ENCODE results near the gene ANXA11.

ANXA11 gene

DNA sequence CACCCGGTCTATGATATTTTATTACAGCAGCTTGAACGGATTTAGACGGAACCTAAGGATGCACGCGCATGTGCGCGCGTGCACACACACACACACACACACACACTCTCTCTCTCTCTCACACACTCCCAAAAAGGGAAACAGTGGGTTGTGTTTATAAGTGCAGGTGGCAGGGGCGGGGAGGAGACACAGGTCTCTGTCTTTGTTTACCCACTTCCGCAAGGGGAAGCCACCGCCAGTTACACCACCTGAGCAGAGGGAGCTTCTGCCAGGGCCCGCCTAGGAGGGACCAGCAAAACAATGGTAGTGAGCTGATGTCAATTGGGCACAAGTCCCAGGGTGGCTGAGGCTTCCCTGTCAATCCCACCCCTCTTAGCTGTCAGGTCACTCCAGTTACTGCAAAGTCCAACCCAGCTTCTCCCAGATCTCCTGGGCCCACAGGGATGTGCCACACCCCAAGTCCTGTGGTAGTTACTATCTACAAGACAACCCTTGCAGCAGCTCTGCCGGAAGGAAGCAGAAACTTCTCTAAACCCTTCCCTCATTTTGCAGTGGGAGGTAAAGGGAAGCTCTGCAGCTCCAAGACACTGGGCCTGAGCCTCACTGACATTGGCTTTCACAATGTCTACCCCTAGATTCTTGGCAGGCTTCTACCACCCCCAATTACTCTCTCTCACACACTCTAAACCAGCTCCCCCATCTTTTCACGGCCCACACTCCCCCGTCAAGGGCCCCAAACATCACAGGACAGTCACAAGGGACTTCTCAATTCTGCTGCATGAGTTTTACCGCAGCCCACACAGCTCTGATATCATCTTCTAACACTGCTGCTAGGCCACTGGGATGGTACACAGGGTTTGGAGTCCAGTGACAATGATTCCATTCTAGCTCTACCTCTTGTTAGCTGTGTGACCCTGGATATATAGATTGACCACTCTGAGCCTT, 17.6 kb downstream of the ANXA11 start:
- no peak for DNase-seq (ENCODE audit: low read depth)

DNA sequence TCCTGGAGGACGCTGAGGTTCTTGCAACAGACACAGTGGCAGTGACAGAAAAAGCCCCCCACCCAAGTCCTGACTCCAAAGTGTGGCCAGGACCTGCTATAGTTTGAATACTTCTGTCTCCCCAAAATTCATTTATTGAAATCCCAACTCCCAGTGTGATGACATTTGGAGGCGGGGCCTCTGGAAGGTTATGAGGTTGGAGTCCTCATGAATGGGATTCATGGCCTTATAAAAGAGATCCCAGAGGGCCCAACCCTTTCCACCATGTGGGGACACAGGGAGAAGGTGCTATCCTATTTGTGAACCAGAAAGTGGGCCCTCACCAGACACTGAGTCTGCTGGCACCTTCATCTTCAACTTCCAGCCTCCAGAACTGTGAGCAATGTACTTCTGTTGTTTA, 18.3 kb downstream of the ANXA11 start:
- DNase-seq (ENCODE audit: low read depth): no peak

DNA sequence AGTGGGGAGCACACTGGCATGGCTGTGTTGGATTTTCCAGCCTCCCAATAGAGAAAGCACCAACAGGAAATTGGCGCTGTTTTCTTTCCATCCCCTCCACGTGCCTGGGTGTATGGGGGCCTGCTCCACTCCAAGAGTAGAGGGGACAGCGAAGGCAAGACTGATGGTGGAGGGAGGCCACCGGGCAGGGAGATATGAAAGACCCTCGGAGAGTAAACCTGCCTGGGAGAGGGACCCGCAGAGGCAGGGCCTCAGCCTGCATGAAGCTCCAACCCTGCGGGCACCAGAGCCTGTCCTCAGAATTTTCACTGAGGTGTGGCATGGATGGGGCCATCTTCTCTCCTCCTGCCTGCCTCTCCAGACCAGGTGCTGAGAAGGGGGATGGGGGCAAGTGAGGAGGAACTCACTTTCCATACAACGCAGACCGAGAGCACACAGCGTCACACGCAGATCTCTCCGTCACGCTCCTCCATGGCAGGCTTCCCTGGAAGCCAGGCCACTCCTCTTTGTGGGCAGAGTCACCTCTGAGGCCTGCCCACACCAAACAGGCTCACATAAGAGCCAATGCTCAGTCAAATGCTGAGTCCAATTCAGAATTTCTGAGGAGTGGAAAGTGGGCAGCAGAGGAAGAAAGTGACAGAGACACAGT, 18.8 kb downstream of the ANXA11 start:
- peak; percentile 44 for DNase-seq (ENCODE audit: low read depth)

DNA sequence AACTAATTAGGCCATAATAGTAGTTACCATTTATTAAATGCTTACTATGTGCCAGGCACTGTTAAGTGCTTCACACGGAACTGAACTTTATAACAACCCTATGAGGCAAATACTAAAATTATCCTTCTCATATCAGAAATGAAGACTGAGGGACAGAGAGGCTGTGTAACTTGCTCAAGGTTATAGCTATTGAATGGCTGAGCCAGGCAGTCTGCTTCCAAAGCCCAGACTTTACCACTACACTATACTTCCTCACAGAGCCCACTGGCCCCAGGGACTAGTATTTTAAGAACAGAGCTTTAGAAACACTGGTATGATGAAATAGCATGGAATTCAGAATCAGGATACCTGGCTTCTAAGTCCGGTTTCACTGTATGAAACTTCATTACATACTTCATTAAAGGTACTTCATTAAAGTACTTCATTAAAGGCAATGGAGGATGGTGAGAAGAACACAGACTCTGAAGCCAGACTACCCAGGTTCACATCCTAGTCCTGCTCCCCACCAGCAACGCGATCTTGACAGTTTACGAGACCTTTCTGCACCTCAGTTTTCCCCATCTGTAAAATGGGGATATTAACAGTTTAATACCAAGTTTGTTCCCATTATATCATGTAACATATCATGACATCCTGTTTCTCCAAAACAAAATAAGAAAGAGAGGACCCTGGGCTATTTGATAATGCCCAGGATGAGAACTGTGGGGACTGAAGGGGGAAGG, 19.6 kb downstream of the ANXA11 start:
- DNase-seq (ENCODE audit: low read depth): no peak

DNA sequence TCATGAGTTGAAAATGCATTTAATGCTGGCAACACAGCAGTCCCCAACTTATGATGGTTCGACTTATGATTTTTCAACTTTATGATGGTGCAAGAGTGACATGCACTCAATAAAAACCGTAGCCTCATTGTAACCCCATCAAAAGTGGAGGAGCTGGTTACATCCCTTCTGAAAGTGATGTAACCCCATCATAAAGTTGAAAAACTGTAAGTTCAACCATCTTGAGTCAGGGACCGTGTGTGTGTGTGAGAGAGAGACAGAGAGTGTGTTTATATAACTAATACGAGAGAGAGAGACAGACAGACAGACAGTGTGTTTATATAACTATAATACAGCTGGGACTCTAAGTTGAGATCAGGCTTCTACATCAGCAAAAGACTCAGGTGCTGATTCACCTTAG, 21.0 kb downstream of the ANXA11 start:
- no peak for DNase-seq (ENCODE audit: low read depth)

DNA sequence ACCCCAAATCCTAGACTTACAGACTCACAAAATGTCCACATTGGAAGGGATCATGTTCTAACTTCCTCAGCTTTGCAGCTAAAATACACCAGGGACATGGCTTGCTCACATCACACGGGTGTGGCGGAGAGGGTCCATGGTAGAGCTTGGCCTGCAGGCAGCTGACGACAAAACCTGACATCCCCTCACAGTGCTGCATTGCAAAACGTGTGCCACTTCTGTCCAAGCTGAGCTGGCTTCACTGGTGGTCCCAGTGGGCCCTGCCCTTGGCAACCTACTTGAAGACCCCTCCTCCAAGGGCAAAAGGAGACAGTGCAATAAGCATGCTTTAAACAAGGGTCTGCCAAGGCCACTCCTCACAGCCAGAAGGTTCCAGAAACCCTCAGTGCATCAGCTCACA, 21.9 kb downstream of the ANXA11 start:
- DNase-seq (ENCODE audit: low read depth): no peak

DNA sequence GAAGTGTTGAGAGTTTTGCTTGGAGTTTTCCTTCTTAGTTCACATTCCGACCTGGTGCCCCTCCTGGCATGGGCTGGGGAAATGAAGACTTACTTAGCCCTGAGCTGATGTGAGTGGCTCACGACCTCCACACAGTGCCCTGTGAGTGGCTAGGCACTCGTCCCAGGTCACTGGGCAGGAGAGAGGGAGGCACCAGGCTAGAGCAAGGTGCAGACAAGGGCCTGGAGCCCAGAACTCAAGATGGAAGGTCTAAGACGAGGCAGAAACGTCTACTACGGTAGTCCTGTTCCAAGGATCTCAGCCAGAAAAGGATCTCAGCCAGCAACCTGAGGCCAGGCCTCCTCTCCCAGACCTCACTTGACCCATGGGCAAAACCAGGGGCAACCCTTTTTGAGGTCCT, 22.4 kb downstream of the ANXA11 start:
- DNase-seq (ENCODE audit: low read depth): no peak

DNA sequence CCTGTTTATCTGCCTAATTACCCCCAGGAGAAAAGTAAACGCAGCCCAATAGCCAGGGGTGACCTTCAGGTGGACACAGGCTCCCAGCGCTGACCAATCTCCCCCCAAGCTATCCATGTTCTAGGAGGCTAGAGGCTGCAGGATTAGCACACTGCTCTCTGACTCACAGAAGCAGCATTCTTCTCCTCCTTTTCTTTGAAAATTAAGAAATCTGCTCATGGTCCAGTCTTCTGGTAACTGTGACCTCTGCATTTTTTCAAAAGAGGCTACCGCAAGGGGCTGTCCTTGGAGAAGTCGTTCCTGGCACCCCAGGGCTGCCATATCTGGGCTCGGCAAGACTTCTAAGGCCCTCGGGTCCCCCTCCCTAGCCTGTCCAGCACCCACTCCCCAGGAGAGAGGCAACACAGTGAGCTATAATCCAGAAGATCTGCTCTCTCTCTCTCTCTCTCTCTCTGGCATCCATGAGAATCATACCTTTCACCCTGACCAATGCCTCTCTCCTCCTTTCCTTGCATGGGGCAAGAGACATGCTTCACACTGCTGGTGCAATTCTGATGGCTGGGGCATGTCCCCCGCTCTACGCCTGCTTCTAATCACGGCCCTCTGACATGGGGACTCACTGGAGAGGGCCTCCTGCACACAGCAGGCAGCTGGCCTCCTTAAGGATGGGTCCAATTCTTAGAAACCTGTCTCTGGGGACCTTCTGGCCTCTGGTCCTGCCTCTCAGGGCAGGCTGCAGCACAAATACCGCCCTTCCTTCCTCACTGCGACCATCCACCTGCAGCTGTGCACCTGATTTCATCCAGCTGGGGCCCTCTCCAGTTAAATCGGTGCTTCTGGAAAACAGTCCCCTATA, 27.3 kb downstream of the ANXA11 start:
- DNase-seq (ENCODE audit: low read depth): peak; percentile 84

DNA sequence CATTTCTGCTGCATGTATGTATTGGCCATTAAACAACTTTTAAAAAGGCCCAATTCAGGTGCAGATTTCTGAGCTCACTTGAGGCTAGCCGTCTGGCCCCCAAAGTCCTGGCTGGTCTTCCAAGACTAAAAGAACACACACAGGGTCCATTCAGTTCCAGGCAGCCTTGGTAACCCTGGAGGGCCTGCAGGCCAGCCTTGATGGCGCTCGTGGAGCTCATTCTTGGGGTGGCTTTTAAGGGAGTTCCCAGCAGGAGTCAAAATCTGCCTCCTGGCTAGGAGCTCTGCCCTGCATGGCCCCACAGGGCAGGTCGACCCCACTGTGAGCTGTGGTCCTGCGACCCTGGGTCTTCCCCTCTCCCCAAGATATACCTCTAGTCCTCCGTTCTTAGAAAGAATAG, 28.8 kb downstream of the ANXA11 start:
- no peak for DNase-seq (ENCODE audit: low read depth)

DNA sequence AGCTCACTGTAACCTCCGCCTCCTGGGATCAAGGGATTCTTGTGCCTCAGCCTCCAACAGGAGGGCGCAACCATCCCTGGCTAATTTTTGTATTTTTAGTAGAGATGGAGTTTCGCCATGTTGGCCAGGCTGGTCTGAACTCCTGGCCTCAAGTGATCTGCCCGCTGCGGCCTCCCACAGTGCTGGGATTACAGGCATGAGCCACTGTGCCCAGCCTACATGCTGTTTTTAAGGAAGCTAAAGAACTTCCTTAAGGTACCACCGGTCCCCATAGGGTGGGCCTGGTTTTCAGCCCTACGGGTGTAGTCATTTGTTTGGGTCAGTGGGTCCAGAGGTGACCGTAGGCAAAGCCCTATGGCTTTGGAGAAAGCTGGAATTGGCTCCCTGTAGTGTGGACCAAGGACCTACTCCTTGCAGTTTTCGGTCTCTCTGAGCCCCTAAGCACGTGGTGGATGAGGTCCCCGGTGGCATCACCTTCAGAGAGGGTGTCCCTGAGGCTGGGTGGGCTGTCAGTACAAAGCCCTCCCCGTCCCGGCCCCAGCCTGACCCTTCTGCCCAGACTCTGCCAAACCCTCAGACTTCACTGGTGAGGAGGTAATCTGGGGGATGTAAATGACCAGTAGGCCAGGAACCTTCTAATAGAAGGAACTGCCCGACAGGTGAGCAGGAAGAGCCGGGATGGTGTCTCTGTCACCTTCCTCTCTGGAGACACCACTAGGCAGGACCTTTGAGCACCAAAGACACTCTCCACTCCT, 30.5 kb downstream of the ANXA11 start:
- DNase-seq (ENCODE audit: low read depth): no peak

DNA sequence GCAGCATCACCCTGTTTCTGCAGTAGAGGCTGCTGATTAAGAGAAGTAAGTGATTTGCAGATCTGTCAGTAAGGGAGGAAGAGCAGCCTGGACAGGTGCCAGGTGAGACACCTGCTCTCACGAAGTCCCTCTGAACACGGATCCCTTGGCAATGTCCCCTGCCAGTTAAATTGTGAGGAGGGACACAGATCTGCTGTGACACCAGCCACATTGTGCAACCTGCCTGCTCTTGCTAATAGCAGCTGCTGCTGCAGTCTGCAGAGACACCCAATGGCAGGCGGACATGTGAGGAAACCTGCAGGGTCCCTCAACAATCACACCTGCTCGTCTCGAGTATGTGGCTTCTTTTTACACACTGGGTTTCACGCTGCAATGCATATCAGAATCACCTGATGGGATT, 31.9 kb downstream of the ANXA11 start:
- DNase-seq (ENCODE audit: low read depth): no peak

DNA sequence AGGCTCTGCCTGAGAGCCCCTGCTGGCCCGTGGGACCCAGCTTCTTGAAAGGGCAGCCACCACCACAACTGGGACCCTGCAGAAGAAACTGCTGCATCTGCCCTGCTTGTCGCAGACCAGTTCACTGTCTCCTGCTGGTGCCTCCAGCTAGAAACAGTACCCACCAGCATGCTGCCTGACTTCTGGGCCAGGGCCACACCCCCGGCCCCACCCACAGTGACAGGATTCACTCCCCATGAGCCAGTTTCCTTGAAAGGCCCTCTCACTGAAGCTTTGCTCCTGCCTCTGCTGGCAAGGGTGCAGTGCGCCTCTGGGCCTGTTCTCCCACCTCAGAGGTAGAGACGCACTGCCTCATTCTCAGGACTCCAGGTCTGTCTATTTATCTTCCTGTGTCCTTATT, 32.4 kb downstream of the ANXA11 start:
- no peak for DNase-seq (ENCODE audit: low read depth)

DNA sequence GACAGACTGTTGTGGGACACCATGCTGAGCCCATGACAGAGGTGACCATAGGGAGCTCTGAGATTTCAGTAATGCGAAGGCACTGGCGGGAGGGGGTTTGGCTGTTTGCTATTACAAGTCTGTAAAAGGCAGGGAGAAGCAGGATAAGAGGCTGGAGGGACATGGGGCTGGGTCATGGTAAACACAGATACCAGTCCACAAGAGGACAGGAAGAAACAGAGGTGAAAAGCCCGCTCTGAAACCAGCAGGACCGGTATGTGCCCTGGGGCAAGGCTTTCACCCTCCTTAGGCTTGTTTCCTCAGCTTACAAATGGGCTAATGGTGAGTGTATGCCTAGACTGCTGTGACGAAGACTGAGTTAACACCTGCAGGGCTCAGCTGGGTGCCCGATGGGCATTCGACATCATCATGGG, 34.1 kb downstream of the ANXA11 start:
- no peak for DNase-seq (ENCODE audit: low read depth)

DNA sequence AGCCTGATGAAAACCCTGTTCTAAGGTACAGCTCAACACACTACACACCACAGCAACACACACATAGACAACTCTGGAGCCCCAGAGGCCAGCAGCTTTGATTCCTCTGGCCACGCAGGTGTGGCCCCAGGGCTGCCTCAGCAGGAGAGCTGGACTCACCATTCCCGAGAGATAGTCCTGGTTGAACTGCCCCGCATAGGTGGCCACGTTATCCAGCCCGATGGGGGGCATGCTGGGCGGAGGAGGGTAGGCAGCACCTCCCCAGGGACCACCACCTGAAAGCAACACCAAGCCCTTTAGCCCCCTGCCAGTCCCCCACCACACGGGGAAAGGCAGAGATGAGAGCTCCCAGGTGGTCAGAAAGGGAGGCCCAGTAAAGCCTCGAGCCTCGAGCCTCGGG, 34.7 kb downstream of the ANXA11 start:
- DNase-seq (ENCODE audit: low read depth): no peak

DNA sequence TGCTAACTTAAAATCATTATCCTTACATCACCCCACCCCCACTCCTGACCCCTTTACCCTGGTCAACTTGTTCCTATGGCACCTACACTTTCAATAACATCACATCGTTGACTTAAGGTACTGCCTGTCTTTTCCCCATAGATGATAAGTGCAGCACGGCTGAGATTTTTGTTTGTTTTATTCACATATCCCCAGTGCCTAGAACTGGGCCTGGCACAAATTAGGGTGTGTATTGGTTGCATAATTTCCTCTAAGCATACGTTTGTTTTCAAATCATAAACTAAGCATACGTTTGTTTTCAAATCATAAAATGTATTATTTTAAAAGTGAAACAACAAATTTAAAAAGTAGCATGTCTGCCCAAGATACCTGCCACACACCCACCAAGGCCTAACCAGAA, 35.3 kb downstream of the ANXA11 start:
- DNase-seq (ENCODE audit: low read depth): no peak

DNA sequence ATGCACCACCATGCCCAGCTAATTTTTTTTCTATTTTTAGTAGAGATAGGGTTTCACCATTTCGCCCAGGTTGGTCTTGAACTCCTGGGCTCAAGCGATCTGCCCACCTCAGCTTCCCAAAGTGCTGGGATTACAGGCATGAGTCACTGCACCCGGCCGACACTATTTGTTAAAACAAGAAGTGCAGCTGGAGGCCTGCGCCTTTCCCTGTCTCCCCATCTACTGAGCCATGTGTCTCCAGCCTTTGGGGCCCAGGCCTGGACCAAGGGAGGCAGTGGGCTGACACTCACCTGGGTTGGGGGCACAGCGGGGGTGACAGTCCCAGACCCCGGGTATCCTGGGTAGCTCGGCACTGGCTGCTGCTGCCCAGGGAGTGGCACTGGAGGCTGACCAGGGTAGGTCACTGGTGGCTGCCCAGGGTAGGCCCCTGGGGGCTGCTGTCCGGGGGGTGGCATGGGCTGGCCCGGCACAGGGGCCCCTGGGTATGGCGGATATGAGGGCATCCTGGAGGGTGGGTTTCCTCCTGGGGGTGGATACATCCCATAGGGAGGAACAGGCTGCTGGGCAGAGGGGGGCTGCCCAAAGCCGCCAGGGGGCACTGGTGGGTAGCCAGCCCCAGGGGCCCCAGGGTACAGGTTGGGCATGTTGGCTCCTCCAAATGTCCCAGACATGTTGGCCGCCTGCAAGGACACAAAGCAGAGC, 36.5 kb downstream of the ANXA11 start:
- no peak for DNase-seq (ENCODE audit: low read depth)

DNA sequence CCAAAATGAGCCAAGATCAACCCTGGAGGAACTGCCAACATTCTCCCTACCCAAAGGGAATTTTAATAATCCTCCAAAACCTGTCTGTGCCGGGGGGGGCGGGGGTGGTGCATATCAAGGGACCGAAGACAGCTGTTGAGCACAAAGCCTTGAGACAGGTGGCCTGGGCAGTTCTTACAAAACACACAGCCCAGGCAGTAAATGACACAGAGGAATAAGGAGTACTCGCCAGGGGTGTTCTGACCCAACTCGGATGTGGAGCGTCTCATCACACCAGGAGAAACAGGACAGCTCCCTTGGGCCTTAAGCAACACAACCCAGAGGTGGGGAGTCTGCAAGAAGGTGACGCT, 37.2 kb downstream of the ANXA11 start:
- DNase-seq (ENCODE audit: low read depth): no peak

DNA sequence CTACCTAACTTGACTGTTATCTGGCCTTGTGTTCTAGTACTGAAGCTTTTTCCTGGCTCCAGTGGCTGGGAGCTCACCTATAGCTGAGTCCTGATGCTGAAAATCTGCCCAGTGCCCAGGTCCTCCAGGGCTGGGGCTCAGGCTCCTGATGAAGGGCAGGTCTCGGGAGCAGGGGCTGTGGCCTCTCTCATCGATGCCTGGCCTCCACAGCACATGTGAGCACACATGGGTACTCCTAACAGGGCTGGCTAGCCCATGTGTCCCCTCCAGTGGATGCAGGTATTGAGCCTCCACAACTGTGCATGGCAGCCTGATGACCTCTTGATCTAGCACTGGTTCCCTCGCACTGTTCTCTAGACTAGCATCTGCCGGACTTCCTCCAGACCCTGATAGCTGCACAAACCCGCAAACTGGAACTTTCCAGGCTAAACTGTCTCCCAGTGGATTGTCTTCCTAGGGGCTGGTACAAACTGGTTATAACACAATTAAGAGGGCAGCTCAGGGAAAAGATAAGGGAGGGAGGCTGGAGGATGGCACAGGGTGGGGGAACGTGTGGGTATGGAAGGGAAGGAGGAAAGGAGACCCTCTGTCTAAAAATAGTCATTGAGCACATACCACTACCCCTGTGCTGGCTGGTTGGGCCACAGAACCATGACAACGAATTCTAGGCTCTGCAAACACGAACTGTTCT, 37.7 kb downstream of the ANXA11 start:
- DNase-seq (ENCODE audit: low read depth): no peak

DNA sequence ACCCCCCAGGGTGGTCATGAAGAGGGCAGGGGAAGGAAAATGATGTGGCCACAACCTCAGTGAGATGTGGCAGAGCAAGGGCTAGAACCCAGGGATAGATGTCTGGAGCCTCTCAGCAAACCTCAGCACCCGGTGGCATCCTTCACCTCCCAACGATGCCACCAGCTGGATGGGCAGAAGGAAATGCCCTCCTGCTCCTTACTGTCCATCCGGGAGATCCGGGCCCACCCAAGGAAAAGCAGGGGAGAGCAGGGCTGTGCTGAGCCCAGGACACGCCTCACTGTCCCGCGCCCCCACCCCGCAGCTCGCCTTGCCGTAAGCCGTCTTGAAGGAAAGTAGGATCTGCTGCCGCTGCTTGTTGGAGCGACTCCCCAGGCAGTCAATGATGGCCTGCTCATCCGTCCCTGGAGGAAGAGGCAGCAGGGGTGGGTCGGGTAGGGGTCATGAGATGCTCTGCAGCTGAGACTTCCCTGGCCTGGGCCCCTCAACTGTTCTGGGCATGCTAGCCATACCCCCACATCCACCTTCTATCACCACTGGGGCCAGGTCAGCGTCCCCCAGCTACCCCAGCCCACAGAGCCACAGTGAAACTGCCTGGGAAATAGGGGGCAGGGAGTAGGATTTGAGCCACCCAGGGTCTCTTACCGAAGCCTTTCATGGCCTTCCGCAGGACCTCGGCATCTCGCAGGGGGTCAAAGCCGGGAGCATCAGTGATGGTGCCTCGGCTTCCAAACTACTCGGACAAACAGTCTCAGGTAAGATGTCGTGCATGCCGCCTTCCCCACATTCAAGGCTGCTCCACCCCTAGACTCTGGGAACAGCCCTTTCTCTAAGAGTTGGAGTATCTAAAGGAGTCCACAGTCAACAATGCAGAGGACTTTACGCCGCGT, 38.5 kb downstream of the ANXA11 start:
- DNase-seq (ENCODE audit: low read depth): no peak

Data from amniotic epithelial cell (primary cell).